Activated T-cell treated with anti-CD3 and anti-CD28 coated beads for 4 hours (primary cell): ENCODE results near the gene IGSF11.
"Not testable (repeated sequence)": the region's sequence is repeated elsewhere in the genome, so short reads cannot be mapped to it uniquely, and the experiment has no call there.

Experiments used
- DNase-seq: peaks from one replicate; pipeline ENCODE4 v3.0.0-alpha.2; 2020

Gene IGSF11

DNA sequence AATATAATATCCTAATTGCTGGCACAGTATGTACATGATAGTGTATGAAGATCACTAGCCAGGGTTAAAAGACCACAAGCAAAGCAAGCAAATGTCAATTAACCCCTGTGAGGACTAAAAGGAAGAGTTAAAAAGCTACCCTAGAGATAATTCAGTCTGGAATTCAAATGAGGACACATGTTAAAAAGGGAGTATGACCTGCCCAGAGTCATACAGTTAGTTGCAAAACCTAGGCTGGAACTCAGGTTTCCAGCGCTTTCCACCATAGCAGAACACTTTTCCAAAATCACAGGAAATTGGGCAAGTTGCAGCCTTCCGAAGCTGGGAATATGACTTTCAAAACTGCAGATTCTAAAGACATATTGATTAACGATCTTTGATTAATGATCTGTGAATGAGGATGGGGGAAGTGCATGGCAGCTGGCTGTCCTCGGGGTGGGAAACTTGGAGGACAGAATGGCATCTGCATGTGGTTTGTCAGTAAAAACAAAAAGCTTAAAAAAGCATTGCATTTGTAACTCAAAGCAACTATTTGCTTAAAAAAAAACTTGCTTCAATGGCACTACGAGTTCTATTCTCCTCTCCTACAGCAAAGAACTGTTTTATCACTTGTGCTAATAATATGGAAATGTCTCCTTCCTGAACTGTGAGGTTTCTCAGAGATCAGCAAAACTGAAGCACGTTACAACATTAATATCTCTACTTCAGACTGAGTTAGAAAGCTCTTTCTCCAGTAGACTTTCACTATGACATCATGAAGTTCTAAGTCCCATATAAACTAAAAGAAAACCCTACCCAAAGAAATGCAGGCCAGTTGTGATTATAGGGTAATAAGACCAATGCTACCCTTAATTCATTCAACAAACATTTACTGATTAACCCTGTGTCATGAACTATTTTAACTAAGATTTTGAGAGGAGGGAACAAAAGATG lies 46.2 kb downstream of the IGSF11 start:
- DNase-seq, result no peak

DNA sequence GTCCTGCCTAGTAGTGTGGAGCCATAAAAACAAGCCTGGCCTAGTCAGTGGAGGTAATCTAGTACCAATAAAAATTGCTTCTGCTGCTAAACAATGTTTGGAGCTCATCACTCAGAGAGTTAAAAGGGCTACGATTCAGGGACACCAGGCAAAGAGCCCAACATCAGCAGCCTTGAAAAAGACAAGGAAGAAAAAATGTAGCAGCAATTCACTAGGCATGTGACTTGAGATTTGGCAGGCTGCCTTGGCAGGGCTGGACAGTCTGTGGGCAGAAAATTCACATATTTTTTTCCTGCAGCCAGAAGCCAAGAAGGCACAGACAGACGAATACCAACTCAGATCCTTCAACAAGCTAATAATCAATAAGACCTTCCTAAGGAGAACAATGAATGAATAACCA lies 47.2 kb downstream of the IGSF11 start:
- no peak for DNase-seq

DNA sequence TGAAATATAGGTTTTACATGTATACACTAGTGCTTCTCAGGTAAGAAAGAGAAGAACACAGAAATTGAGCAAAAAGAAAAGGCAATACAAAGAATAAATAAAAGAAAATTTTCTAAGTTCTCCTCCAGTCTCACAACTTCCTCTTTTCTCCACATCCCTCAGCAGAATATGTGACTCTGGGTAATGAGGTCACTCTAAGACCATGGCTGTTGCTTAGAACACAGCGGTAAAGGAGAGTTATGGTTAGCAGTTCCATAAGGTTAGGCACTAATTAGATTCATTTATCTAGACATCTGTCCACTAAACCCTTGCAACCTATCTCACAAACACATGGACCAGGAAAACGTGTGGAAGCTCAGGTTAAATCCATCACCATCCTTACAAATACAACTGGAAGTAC lies 47.9 kb downstream of the IGSF11 start:
- DNase-seq, result no peak

DNA sequence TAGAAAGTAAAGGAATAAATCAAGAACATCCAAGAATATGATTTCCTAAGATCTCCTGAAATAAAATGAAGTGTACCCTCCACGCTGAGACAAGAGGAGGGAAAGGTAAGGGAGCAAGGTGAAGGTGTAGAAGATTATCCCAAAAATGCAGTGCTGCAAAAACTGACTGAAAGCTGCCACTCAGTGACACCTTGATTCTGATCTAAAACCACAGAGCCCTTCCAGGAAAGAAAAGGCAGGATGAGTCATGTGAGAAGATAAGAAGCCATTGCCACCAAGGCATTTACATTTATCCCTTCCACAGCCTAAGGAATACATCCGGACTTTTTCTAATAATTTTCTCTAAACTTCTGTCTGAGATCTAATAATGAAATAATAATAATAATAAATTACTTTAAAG lies 49.9 kb downstream of the IGSF11 start:
- DNase-seq, result no peak

DNA sequence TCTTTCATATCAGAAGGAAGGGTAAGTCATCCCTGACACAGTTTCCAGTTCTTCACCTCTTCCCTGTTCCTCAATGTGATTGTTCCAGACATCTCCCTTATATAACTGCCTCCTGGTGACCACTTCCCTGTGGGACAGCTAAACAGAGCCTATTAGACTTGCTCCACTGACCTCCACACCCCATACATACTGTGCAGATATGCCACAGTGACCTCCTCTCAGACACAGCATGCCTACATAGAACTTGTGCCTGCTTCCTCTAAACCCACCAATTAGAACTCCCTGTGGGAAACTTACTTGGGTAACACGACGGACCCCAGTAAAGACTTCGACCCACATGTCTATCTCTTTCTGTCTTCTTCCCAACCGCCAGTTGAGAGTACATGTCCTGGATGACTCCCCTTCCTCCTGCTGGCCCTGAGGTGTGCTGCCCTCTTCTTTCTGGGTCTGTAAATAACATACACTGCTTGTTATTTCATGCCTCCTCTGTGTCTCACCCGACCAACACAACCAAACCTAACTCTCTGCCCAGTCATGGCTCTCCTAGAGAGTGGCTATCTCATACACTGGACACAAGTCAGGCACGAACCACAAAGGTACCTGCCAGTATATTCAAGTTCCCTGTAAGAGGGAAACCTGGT lies 53.0 kb downstream of the IGSF11 start:
- DNase-seq, result no peak

DNA sequence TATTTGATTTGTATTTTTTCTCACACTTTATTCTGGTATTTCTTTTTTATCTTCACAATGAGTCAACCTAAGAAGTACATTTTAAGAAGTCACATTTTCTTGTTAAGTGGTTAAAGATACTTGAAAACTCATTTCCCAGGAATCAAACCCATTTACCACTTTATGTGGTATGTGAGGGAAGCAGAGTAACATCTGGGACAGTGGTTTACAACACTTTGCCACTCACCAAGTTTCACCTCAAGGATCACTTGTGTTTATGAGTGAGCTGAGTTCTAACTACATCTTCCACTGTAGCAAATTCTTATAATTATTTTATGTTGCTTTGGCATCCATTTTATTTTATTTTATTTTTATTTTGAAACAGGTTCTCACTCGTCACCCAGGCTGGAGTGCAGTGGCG lies 53.8 kb downstream of the IGSF11 start:
- DNase-seq, result no peak

DNA sequence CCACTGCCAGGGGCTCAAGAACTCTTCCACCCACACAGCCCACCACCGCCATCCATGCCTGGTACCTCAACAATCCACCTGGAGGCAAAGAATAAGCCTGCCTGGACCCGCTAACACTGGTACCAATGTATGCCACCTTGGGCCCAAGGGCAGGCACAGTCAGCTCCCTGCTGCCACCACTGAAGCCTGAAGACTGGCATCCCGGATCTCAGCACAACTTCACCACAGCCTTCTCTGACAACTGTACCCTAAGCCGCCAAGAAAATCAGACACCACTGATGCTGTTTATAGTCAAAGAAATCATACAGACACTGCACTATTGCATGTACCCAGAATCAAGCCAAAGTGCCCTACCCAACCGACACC lies 56.3 kb downstream of the IGSF11 start:
- no peak for DNase-seq

DNA sequence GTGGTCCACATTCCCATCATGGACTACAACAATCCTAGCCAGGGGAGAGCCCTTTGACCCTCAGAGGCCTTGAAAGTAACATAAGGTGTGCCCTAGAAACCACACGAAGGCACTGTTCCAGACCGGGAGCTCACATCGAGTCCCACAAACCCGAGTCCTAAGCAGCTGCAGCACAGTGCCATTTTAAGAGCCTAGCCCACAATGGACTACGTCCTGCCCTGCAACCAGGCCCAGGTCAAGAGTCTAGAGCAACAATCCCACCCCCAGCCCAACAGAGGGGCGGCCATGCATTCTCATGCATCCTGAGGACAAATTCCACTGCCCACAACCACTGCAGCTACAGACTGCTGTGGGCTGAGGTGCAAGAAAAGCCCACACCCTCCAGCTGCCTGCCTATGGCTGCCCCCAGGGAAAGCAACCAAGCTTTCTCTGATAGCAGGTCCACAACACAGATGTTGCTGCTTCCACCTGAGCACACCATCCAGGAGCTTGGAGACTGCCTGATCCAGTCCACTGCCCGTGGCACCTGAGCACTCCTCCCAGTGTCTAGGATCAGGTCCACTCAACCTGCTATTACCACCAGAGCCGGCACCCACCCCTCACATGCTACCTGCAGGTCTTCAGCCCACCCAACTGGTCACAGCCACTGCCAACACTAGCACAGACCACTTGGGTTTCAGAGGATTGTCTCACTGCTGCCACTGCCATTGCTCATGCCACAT lies 56.8 kb downstream of the IGSF11 start:
- no peak for DNase-seq

DNA sequence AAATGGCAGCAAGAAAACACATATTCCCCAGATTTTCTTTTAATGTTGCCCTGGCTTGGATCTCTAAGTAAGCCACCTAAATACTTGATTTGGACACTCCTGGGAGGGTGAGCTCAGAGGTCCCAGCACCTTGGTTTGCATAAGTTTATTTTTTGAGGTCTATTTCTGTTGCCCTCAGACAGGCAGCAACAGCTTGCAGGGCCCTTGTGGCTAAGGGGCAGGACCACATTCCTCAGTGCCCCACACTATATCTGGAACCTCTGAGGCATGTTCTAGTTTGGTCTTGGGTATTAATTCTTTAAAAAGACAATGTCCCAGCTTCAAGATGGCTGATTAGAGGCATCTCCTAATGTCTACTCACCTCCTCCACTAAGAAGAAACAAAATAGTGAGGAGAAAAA lies 57.5 kb downstream of the IGSF11 start:
- DNase-seq, result no peak

DNA sequence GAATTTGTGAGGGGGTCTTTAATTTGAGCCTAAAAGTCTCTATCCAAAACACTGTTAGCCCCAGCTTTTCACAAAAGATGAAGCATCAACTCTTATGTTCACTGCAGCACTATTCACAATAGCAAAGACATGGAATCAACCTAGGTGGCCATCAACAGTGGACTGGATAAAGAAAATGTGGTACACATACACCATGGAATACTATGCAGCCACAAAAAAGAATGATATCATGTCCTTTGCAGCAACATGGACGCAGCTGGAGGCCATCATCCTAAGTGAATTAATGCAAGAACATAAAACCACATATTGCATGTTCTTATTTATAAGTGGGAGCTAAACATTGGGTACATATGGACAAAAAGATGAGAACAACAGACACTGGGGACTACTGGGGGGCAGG lies 59.2 kb downstream of the IGSF11 start:
- not testable (repeated sequence) for DNase-seq

DNA sequence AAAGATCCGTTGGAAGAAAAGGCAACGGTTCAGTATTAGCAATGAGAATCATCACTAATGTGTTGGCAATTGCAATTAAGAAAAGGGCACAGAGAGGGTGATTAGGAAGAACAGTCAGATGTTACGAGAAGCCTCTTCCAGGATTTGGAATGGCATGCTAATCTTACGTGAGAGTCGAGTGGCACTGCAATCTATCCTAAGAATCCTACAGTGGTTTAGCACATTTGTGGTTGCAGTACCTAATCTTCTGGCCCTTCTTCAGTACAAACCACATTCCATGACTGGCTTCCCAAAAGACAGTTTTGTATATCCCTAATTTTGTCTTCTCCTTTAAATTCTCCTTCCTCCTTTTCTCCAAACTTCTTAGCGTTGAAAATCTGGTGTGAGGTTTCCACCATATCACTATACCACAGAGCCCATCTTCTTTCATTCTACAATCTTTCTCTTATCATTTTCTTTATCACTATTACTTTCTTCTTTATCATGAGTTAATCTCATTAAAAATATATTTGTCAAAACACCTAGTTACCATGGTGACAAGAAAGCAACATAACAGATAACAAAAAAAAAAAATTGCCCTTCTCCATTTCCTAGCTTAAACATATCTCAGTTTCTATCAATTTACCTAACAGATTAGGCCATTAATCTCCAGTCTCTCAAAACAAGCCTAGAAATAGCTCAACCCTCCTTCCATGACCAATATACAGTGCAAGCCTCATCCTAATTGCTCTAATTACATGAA lies 60.1 kb downstream of the IGSF11 start:
- DNase-seq, result no peak

DNA sequence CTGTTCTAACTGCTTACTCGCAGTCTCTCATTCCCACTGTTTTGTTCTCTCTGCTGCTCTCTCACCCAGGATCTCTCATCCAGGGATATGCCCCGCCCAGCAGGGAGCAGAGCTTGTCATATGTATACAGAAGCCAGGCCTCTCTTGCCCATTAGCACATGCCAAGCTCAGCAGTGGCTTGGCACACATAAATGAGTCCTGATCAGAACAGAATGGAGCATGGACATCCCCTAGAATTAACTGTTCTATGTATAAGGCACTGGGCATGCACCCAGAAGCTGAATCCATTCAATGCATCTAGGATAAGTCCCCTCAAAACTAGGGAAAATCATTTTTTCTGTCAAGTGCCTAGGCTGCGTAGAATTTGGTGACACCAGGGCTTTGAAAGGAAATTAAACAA lies 61.6 kb downstream of the IGSF11 start:
- DNase-seq, result no peak

DNA sequence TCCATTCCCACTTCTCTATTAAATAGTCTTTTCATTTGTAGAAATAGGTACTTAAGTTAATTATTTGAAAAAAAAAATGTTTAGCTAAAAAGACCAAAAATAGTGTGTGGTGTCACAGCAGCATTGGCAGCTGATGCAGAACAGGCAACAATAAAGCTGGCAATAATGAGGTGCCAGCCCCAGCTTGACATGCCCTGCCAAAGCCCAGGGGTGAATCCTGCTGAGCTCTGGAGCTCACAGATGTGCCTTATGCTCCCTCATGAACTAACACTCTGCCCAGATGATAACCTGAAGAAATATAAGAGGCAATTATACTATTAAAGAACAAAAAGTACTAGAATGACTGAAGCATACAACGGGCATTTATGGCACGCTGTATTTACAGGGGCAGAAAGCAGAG lies 63.8 kb downstream of the IGSF11 start:
- no peak for DNase-seq

DNA sequence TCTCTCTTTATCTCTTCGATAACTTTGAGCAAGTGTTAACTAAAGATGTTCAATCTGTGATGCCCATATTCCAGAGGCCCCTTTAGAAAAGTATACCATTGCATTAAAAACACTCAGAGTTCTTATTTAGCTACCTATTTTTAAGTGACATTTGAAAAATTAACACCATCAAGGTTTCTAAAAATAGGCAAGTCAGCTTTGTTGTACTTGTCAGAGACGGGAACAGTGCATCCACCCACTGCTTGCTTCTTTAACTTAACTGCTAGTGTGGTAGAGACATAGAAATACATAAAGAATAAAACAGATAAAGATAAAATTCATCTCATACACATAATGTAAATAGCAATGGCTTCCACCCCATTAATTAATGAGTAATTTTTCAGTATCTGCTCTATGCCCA lies 66.0 kb downstream of the IGSF11 start:
- DNase-seq, result no peak

DNA sequence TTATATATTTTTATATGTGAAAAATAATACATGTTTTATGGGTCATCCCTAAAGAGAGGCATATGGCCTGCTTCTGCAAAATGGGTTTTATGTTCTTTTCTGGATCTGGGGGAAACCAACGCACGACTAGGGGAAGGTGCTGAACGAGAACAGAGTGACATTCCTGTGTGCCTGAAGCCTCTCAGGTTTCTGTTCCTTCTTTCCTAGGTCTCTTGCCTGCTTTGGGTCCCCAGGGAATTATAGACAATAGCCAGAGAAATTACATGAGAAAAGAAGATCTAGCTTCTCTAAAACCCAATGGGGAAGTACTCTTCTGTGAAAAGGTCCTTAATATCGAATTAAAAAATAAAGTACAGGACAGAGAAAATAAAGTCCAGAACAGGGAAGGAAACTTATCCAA lies 66.5 kb downstream of the IGSF11 start:
- no peak for DNase-seq

DNA sequence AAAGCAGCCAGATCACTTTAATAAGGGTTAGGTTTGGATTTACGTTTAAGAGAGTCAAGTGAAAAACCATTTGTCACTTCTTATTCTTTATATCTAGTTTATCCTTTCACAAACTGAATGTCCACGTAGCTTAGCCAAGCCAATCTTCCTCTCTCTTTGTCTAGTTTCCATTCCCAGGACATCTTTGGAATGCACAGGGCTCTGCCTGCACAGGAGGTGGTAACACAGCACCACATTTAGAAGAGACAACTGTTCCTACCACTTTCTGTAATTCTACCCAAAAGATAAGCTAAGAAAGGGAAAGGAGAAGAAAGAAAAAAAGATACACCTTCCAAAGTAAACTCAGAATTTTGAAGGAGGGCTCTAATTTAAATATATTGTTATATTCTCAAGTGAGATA lies 67.9 kb downstream of the IGSF11 start:
- no peak for DNase-seq

DNA sequence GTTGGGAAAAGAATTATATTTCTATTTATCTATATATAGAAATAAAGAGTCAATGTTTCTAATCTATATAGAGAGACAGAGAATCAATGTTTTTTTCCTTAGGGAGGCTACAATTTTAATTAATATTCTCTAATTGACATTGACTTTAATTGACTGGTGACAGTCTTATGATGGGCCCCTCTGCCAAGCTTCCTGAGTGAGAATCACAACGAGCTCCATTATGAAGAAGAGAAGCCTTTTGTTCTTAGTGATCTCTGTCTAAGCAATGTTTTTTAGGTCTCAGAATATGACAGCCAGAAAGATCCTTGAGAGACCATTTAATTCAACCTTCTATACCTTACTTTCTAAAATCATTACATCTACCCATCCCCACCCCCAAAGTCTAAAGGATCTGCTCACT lies 70.9 kb downstream of the IGSF11 start:
- DNase-seq, result no peak

DNA sequence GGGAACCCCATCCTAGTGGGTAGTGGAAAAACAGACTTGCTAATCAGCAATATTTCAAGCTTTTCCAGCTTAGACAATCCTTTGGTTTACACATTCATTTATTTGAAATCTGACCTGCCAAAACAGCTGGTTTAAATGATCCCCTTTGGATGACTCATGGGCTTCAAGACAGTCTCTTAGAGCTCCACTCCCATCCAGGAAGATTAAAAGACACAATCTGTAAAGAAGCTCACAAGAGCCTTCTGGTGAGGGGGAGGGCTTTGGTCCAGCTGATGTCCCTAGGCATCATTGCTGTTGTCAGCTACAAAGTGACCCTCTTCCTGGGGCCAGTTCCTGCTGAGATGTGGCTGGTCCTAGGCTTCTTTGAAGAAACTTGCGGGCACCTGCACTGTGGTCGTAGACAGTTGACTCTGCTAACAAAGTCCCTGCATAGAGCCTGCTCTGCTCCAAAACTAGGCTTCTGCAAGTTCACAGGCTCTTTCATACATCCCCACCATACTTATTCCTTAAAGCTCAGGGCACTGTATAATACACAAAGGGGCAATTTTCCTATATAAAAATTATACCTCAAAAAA lies 73.7 kb downstream of the IGSF11 start:
- no peak for DNase-seq

DNA sequence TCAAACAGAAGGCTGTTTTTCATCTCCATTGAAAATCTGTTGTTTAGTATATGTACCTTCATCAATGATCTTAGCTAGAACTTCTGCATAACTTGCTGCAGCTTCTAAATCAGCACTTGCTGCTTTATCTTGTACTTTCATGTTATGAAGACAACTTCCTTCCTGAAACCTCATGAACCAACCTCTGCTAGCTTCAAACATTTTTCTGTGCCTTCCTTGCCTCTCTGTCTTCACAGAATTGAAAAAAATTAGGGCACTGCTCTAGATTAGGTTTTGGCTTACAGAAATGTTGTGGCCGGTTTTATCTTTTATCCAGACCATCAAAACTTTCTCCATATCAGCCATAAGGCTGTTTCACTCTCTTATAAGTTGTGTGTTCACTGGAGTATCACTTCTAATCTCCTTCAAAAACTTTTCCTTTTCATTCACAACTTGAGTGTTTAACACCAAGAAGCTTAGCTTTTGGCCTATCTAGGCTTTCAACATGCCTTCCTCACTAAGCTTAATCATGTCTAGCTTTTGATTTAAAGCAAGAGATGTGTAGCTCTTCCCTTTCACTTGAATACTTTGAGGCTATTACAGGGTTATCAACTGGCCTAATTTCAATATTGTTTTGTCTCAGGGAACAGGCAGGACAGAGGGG lies 78.6 kb downstream of the IGSF11 start:
- no peak for DNase-seq

DNA sequence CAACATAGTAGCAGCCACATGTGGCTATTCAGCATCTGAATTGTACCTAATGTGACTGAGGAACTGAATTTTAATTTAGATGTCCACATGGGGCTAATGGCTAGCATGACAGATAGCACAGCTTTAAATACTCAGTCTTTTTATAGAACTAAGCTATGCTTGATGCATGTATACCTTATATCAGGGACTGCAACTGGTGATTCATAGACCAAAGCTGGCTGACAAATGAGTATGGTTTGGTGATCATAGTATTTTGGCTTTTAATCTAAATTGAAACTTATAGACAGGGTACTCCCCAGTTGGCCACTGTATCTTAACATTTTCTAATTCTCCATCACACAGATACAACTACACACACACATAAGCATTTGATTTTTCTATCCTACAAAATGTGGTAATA lies 83.6 kb downstream of the IGSF11 start:
- DNase-seq, result no peak

DNA sequence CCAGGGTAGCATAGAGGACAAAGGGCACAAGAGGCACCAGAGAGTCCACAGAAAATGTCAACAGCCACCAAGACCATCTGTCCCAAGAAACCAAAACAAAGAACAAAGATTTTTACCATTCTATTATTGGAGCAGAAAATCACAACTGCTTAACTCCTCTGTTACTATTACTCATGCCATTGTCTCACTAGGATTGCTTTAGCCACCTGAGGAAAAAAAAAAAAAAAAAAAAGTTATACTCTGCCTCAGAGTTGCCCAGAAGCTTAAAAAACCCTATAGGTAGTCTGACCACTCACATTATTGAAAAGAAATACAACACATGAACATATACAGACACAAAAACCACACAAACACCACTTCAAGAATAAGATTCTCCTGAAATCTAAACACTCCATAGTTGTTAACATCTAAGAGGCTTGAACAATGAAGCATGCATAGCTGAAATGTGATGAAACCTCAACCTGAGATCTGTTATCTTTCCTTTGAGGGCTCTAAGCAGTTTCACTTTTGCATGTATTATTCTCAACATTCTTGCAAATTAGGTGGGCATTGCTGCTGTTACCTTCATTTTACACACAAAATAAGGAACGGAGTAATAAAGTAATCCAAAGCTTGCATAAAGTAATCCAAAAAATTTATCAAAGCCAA lies 85.4 kb downstream of the IGSF11 start:
- DNase-seq, result no peak

DNA sequence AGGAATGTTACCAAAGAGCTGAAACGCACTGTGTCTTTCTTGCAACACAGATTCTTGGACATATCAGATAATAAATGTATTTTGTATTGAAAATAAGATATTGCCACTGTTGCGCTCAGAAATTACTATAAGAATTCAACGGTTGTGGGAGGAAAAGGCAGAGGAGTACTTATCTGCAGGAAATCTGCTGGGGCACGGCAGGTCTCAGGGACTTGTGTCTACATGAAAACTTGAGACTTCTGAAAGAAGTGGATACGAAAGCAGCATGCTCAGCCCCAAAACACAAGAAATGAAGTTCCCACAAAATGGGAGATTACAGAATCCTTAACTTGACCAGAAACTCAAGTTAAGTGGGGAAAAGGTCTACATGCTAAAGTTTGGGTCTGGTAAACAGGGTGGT lies 86.5 kb downstream of the IGSF11 start:
- DNase-seq, result no peak
